H1 (cell line): Measurements from ENCODE around the gene RNF224. TPM values are rescaled to one million over a fixed set of nuclear protein-coding genes. Genes with fewer than 3 reads are reported as not detected.

Source experiments
- CTCF ChIA-PET: fragments of 300-600 bp; sonication (Branson Sonifier 250); formaldehyde crosslinking; loops from one replicate; lab custom pipeline; 2021; ENCODE audit not compliant: partially characterized antibody; lab: Charles Lee
- POLR2A ChIA-PET: fragments of 300-600 bp; sonication (Branson Sonifier 250); formaldehyde crosslinking; loops from one replicate; lab custom pipeline; 2021; ENCODE audit warnings: inconsistent platforms; ENCODE audit not compliant: partially characterized antibody; lab: Charles Lee
- DNase-seq, 2 experiments: peaks; one replicate each; pipeline versions ENCODE4 v3.0.0 to v3.0.0-alpha.2; 2010 to 2022; ENCODE audit warnings: low spot score in 2 of 2, low read depth in 1 of 2, mixed read lengths in 1 of 2
- FAIRE-seq: peaks from 2 replicates; lab custom pipeline; 2011; peaks lifted over from hg19 to GRCh38; lab: Jason Lieb, UNC
- H2AFZ ChIP-seq: 2 replicates; pipeline ENCODE4 v1.8.1; 2012; ENCODE audit warnings: low read length, inconsistent platforms
- H2AK5ac ChIP-seq: 2 replicates; pipeline ENCODE4 v1.6.1; 2013; ENCODE audit warnings: low read depth, low read length
- H2BK120ac ChIP-seq: replicated peaks from 2 replicates; pipeline ENCODE3; 2013; ENCODE audit warnings: low read depth, low read length, inconsistent platforms
- H2BK12ac ChIP-seq: 2 replicates; pipeline ENCODE4 v1.6.1; 2013; ENCODE audit warnings: low read depth, low read length
- H2BK15ac ChIP-seq: 2 replicates; pipeline ENCODE4 v1.6.1; 2013; ENCODE audit warnings: low read length
- H2BK20ac ChIP-seq: 2 replicates; pipeline ENCODE4 v1.6.1; 2013; ENCODE audit warnings: low read length
- H2BK5ac ChIP-seq: 2 replicates; pipeline ENCODE4 v1.6.1; 2013; ENCODE audit warnings: low read depth, low read length
- H3K14ac ChIP-seq: 2 replicates; pipeline ENCODE4 v1.6.1; 2013; ENCODE audit warnings: inconsistent platforms; ENCODE audit not compliant: insufficient read length
- H3K18ac ChIP-seq: 2 replicates; pipeline ENCODE4 v1.6.1; 2013; ENCODE audit warnings: low read length; ENCODE audit errors: extremely low read depth
- H3K23ac ChIP-seq: 2 replicates; pipeline ENCODE4 v1.6.1; 2013; ENCODE audit warnings: inconsistent platforms; ENCODE audit not compliant: insufficient read length
- H3K23me2 ChIP-seq: 2 replicates; pipeline ENCODE4 v1.6.1; 2013; ENCODE audit warnings: low read depth, low read length
- H3K27ac ChIP-seq: 2 replicates; pipeline ENCODE4 v1.6.1; 2011; ENCODE audit warnings: low read depth, low read length, inconsistent platforms
- H3K27me3 ChIP-seq, 4 experiments: replicated peaks in 1 of 4; 1 replicate in 1 of 4; 2 replicates in 3 of 4; pipeline versions ENCODE4 v1.6.1 to v1.8.1; 2011 to 2013; ENCODE audit warnings: low read length in 3 of 4, mild to moderate bottlenecking in 3 of 4, inconsistent platforms in 2 of 4, mixed read lengths in 2 of 4, moderate library complexity in 1 of 4; ENCODE audit not compliant: control insufficient read depth in 3 of 4, insufficient read depth in 3 of 4; ENCODE audit errors: extremely low read depth in 1 of 4
- H3K36me3 ChIP-seq, 4 experiments: 2 replicates each; pipeline versions ENCODE4 v1.6.1 to v1.8.1; 2011 to 2013; ENCODE audit warnings: mild to moderate bottlenecking in 4 of 4, low read length in 3 of 4, moderate library complexity in 2 of 4, control low read depth in 1 of 4, inconsistent platforms in 1 of 4; ENCODE audit not compliant: insufficient read depth in 4 of 4, control insufficient read depth in 2 of 4
- H3K4ac ChIP-seq: replicated peaks from 2 replicates; pipeline ENCODE3; 2013; ENCODE audit warnings: low read length, low read depth, mixed read lengths, inconsistent platforms; ENCODE audit not compliant: insufficient read length
- H3K4me1 ChIP-seq, 4 experiments: replicated peaks in 1 of 4; 1 replicate in 1 of 4; 2 replicates in 3 of 4; pipeline versions ENCODE4 v1.6.1 to v1.8.1; 2011 to 2013; ENCODE audit warnings: low read length in 3 of 4, inconsistent platforms in 2 of 4, mixed read lengths in 1 of 4; ENCODE audit not compliant: insufficient read depth in 4 of 4, control insufficient read depth in 3 of 4
- H3K4me2 ChIP-seq, 2 experiments: 2 replicates each; pipeline versions ENCODE4 v1.6.1 to v1.8.1; 2011 to 2013; ENCODE audit warnings: low read depth in 2 of 2, low read length in 2 of 2, control low read depth in 1 of 2, inconsistent platforms in 1 of 2, mild to moderate bottlenecking in 1 of 2; ENCODE audit not compliant: insufficient read depth in 1 of 2
- H3K4me3 ChIP-seq, 4 experiments: fragments of 200-600, 300-600 bp in 1 of 4; sonication (generic), shearing (Covaris generic), sonication (Bioruptor Twin) in 1 of 4; 2 replicates each; pipeline versions ENCODE4 v1.5.1 to v1.8.1; 2011 to 2016; ENCODE audit warnings: low read length in 4 of 4, low read depth in 3 of 4, control low read depth in 2 of 4, inconsistent platforms in 2 of 4, mild to moderate bottlenecking in 2 of 4, mixed read lengths in 1 of 4, moderate library complexity in 1 of 4; ENCODE audit not compliant: insufficient read depth in 2 of 4; ENCODE audit errors: extremely low read depth in 1 of 4
- H3K56ac ChIP-seq: replicated peaks from 2 replicates; pipeline ENCODE3; 2013; ENCODE audit warnings: low read depth, mild to moderate bottlenecking, mixed read lengths, low read length, inconsistent platforms; ENCODE audit not compliant: insufficient read length
- H3K79me1 ChIP-seq: 2 replicates; pipeline ENCODE4 v1.6.1; 2013; ENCODE audit warnings: low read depth, low read length, control low read depth
- H3K79me2 ChIP-seq, 2 experiments: 2 replicates each; pipeline versions ENCODE4 v1.6.1 to v1.8.1; 2012 to 2013; ENCODE audit warnings: low read length in 2 of 2, mild to moderate bottlenecking in 2 of 2, inconsistent platforms in 1 of 2; ENCODE audit not compliant: insufficient read depth in 2 of 2, control insufficient read depth in 1 of 2
- H3K9ac ChIP-seq, 4 experiments: replicated peaks in 1 of 4; 1 replicate in 1 of 4; 2 replicates in 3 of 4; pipeline versions ENCODE4 v1.6.1 to v1.8.1; 2011 to 2013; ENCODE audit warnings: low read depth in 3 of 4, low read length in 3 of 4, control low read depth in 2 of 4, mild to moderate bottlenecking in 2 of 4, moderate library complexity in 2 of 4, inconsistent platforms in 1 of 4; ENCODE audit errors: extremely low read depth in 1 of 4
- H3K9me3 ChIP-seq, 2 experiments: 2 replicates each; pipeline versions ENCODE4 v1.6.1 to v1.8.1; 2012 to 2013; ENCODE audit warnings: mild to moderate bottlenecking in 2 of 2, moderate library complexity in 2 of 2, control low read depth in 1 of 2, inconsistent platforms in 1 of 2, low read depth in 1 of 2, low read length in 1 of 2, mixed read lengths in 1 of 2; ENCODE audit not compliant: insufficient read depth in 2 of 2
- H4K20me1 ChIP-seq, 2 experiments: replicated peaks in 1 of 2; 2 replicates each; pipeline versions ENCODE3 to v1.8.1; 2011 to 2013; ENCODE audit warnings: inconsistent platforms in 2 of 2, low read length in 2 of 2, mild to moderate bottlenecking in 1 of 2; ENCODE audit not compliant: insufficient read depth in 2 of 2, control insufficient read depth in 1 of 2
- H4K5ac ChIP-seq: 2 replicates; pipeline ENCODE4 v1.6.1; 2013; ENCODE audit warnings: low read length, low read depth, mixed read lengths, inconsistent platforms; ENCODE audit not compliant: insufficient read length
- H4K8ac ChIP-seq: 2 replicates; pipeline ENCODE4 v1.8.0; 2013; ENCODE audit warnings: mild to moderate bottlenecking, moderate library complexity, low read length, inconsistent platforms; ENCODE audit not compliant: insufficient read depth; ENCODE audit errors: extremely low read depth
- H4K91ac ChIP-seq: replicated peaks from 2 replicates; pipeline ENCODE3; 2013; ENCODE audit warnings: low read length, mixed read lengths, inconsistent platforms; ENCODE audit not compliant: insufficient read length
- BCL11A ChIP-seq, 2 experiments: IDR thresholded peaks; one replicate each; pipeline ENCODE4 v1.6.1; 2011; ENCODE audit warnings: low read depth in 2 of 2, low read length in 2 of 2, mild to moderate bottlenecking in 2 of 2
- HDAC2 ChIP-seq, 2 experiments: fragments of 300-600 bp in 1 of 2; sonication (generic) in 1 of 2; IDR thresholded peaks; 2 replicates each; pipeline ENCODE4 v1.6.1; 2011 to 2012; ENCODE audit warnings: low read depth in 2 of 2, low read length in 2 of 2, mild to moderate bottlenecking in 2 of 2, moderate library complexity in 2 of 2, borderline replicate concordance in 1 of 2, inconsistent platforms in 1 of 2
- HDAC6 ChIP-seq: IDR thresholded peaks from one replicate; pipeline ENCODE4 v1.7.1; 2012; ENCODE audit warnings: low read depth, mild to moderate bottlenecking, inconsistent platforms, low read length, moderate library complexity
- KDM5A ChIP-seq: fragments of 200-600 bp; IDR thresholded peaks from 2 replicates; pipeline ENCODE4 v1.7.1; 2012; ENCODE audit warnings: mild to moderate bottlenecking, low read length, inconsistent platforms, mixed read lengths
- TBP ChIP-seq: IDR thresholded peaks from 2 replicates; pipeline ENCODE4 v1.6.1; 2011; ENCODE audit warnings: low read depth, low read length, improper control_type of control experiment
- TEAD4 ChIP-seq: IDR thresholded peaks from 2 replicates; pipeline ENCODE4 v1.6.1; 2012; ENCODE audit warnings: low read depth, low read length, inconsistent platforms, mixed read lengths
- WGBS, 2 experiments: shearing (Covaris generic) in 1 of 2; methylation state at CpG; one replicate each; pipeline versions ENCODE4 v1.1.6 to v1.1.7; 2013 to 2015; ENCODE audit warnings: low lambda C conversion rate in 2 of 2, mixed read lengths in 2 of 2, inconsistent platforms in 1 of 2, low coverage in 1 of 2, missing lambda C conversion rate in 1 of 2; ENCODE audit not compliant: insufficient replicate concordance in 2 of 2, insufficient coverage in 1 of 2, insufficient read length in 1 of 2; ENCODE audit errors: extremely low coverage in 1 of 2, missing lambda C conversion rate in 1 of 2; 5-methylcytosine and 5-hydroxymethylcytosine counted together
- polyA plus RNA-seq, 7 experiments: library from polyadenylated mRNA; depleted of rRNA in 3 of 7; stranded (reverse) in 5 of 7; unstranded in 2 of 7; fragments of >200 nt in 5 of 7; fragments of 200-250 nt in 2 of 7; gene quantifications; 1 replicate in 5 of 7; 2 replicates in 1 of 7; 4 replicates in 1 of 7; pipeline versions ENCODE4 v1.2.1 to v1.2.3, GENCODE V29; 2011 to 2013; ENCODE audit warnings: missing spikeins in 2 of 7, mixed read lengths in 2 of 7
- total RNA-seq: library from RNA; stranded (reverse); fragmentation: NEBNext Ultra II Directional; extraction: Animal tissue kit (Norgen Biotek cat#: 25700); gene quantifications from 2 replicates; pipeline ENCODE4 v1.2.1, GENCODE V29; 2021
- TF ChIP-seq, protein P1 (sequence below): IDR thresholded peaks from 2 replicates; pipeline ENCODE4 v1.6.1; 2011; ENCODE audit warnings: low read depth, mild to moderate bottlenecking, low read length; ENCODE audit not compliant: insufficient read depth
- TF ChIP-seq, protein P2 (sequence below): IDR thresholded peaks from 2 replicates; pipeline ENCODE4 v1.6.1; 2012; ENCODE audit warnings: inconsistent platforms

The RNF224 gene
- total and polyA plus RNA-seq, 2 of the 8 experiments (the other 6 are each of a cell fraction or from before 2014, with no cell fraction given): 0.24 TPM; not detected in 1

DNA sequence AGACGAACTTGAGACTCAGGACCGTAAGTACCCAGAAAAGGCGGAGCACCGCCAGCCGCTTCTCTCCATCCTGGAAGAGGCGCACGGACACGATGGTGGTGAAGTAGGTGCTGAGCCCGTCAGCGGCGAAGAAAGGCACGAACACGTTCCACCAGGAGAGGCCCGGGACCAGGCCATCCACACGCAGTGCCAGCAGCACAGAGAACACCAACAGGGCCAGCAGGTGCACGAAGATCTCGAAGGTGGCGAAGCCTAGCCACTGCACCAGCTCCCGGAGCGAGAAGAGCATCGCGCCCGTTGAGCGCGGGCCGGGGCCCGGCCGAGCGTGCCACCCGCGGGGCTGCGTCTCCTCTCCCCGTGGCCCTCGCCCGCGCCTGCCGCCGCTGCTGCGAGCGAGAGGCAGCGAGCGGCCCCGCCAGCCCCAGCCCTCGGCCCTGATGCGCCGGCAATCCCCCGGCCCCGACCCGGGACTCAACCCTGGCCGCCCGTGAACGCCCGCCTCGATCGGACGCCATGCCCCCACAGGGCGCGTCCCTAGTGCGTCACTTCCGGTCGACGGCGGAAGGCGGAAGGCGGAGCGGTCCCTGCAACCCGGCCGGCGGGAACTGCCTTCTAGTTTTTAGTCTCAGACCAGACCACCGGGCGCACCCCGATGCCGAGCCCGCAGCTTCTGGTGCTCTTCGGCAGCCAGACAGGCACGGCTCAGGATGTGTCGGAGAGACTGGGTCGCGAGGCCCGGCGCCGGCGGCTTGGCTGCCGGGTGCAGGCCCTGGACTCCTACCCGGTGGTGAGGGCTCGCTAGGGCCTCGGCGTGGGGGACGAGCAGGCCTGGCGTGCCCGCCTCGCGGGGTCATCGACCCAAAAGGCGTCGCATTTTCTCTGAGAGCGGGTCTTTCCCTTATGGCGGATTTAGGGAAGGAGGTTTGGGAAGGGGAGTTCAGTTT lies 21.9 kb upstream of the RNF224 start, which contains the start of the genes NDOR1 and TMEM203:
NDOR1 (plus strand) TSS at position 575 of the 944 bp plus-strand sequence; CDS start at position 653, 78 bp downstream.
TMEM203 (minus strand) TSS at position 523 of the 944 bp plus-strand sequence; CDS start at position 289, 234 bp downstream.
- POLR2A ChIA-PET: interaction anchor here (0.9 to 69.9 kb wide), 9 partner anchors 13 to 404 kb away, joined by 3 to 1462 read pairs (median 8); partner anchors contain the start of genes ANAPC2, CYSRT1, NELFB and RNF208
- no peak within 1 kb of the TSS for H2AFZ ChIP-seq
- peak; percentile 97 for TF ChIP-seq KDM5A
- no peak for TF ChIP-seq HDAC6
- 0 out of 4 replicates have a peak, but pooled peaks of 1 of the 2 experiments have one; percentile 80 for TF ChIP-seq HDAC2 (IDR thresholded peaks at IDR 0.05; ENCODE audit: borderline replicate concordance in 1 of 2, low read depth in 2 of 2, low read length in 2 of 2)
- TF ChIP-seq, protein P1, sequence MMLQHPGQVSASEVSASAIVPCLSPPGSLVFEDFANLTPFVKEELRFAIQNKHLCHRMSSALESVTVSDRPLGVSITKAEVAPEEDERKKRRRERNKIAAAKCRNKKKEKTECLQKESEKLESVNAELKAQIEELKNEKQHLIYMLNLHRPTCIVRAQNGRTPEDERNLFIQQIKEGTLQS: peak; percentile 86
- TF ChIP-seq BCL11A (IDR thresholded peaks at IDR 0.05; ENCODE audit: low read depth in 2 of 2, low read length in 2 of 2): no peak
- peak; percentile 90 for TF ChIP-seq TBP
- TF ChIP-seq, protein P2, sequence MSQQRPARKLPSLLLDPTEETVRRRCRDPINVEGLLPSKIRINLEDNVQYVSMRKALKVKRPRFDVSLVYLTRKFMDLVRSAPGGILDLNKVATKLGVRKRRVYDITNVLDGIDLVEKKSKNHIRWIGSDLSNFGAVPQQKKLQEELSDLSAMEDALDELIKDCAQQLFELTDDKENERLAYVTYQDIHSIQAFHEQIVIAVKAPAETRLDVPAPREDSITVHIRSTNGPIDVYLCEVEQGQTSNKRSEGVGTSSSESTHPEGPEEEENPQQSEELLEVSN: peak; percentile 47; the same call in 1 of the 2 replicates
- TF ChIP-seq TEAD4: no peak

More for the DNA sequence above, 21.9 kb upstream of the RNF224 start, which contains the start of the genes NDOR1 and TMEM203:
- DNase-seq (peak in 1 of 2 experiments; percentile 99), FAIRE-seq (no peak)
- peaks cover 15% of the 10 kb centered on the region for H3K23me2 ChIP-seq
- H3K4me2 ChIP-seq: peak within 1 kb of the TSS; percentile 90 to 91
- H2BK15ac ChIP-seq: no peak within 1 kb of the TSS; the same call in 1 of the 2 replicates
- H3K56ac ChIP-seq: peak within 1 kb of the TSS; percentile 38
- peak within 1 kb of the TSS; percentile 78 to 96 (median 89) for H3K4me3 ChIP-seq
- H3K4me1 ChIP-seq: peaks cover 7 to 25% (median 14%) of the 10 kb centered on the region in 4 experiments
- H3K79me1 ChIP-seq: peaks cover 17% of the 10 kb centered on the region
- 2% methylated on average over 89 of the region's 98 CpGs; no CpG with 5 or more reads in 1 of the 2 experiments for WGBS, 2 experiments
- no peak within 1 kb of the TSS for H2BK120ac ChIP-seq
- H2BK12ac ChIP-seq: no peak within 1 kb of the TSS
- no peak within 1 kb of the TSS for H3K23ac ChIP-seq
- peak within 1 kb of the TSS; percentile 84 to 99 (median 89) for H3K9ac ChIP-seq
- H4K8ac ChIP-seq: peak within 1 kb of the TSS; percentile 97; the same call in 1 of the 2 replicates
- no peak within 1 kb of the TSS for H4K91ac ChIP-seq
- H3K27ac ChIP-seq: peak within 1 kb of the TSS; percentile 60; the same call in 1 of the 2 replicates
- H2AK5ac ChIP-seq: no peak within 1 kb of the TSS
- peak within 1 kb of the TSS; percentile 71 for H2BK5ac ChIP-seq
- peak within 1 kb of the TSS; percentile 83 for H3K18ac ChIP-seq
- H3K79me2 ChIP-seq: peaks cover 0 to 46% of the 10 kb centered on the region in 2 experiments; a peak in 3 of 4 replicates
- H3K27me3 ChIP-seq: no peaks in the 10 kb centered on the region
- H4K20me1 ChIP-seq: peaks cover 0 to 12% of the 10 kb centered on the region in 2 experiments
- H3K36me3 ChIP-seq: peaks cover 0 to 4% (median 0%) of the 10 kb centered on the region in 4 experiments; a peak in 1 of 8 replicates
- CTCF ChIA-PET: interaction anchor here (1.0 to 4.9 kb wide), 8 partner anchors 9 to 176 kb away, joined by 3 to 23 read pairs (median 4); partner anchors contain the start of genes ANAPC2 and SSNA1
- no peak within 1 kb of the TSS for H2BK20ac ChIP-seq
- no peak within 1 kb of the TSS for H4K5ac ChIP-seq
- H3K9me3 ChIP-seq: no peaks in the 10 kb centered on the region
- H3K14ac ChIP-seq: no peak within 1 kb of the TSS
- H3K4ac ChIP-seq: peak within 1 kb of the TSS; percentile 94
